HL-60 (cell line): Measurements from ENCODE around the gene PTHLH.

ENCODE experiments used
- CTCF ChIP-seq: IDR thresholded peaks from one replicate; pipeline ENCODE4 v1.5.1; 2011; ENCODE audit warnings: low read length, control low read depth, inconsistent platforms; ENCODE audit not compliant: insufficient read depth
- GABPA ChIP-seq: IDR thresholded peaks from 2 replicates; pipeline ENCODE4 v1.6.1; 2012; ENCODE audit warnings: low read depth
- POLR2AphosphoS5 ChIP-seq: IDR thresholded peaks from 2 replicates; pipeline ENCODE4 v1.6.1; 2012; ENCODE audit warnings: low read depth
- TF ChIP-seq, protein P1 (sequence below): IDR thresholded peaks from 2 replicates; pipeline ENCODE4 v1.6.1; 2012; ENCODE audit warnings: low read depth; ENCODE audit not compliant: insufficient replicate concordance

- no peak for TF ChIP-seq POLR2AphosphoS5
- TF ChIP-seq CTCF = no peak
- TF ChIP-seq, protein P1, sequence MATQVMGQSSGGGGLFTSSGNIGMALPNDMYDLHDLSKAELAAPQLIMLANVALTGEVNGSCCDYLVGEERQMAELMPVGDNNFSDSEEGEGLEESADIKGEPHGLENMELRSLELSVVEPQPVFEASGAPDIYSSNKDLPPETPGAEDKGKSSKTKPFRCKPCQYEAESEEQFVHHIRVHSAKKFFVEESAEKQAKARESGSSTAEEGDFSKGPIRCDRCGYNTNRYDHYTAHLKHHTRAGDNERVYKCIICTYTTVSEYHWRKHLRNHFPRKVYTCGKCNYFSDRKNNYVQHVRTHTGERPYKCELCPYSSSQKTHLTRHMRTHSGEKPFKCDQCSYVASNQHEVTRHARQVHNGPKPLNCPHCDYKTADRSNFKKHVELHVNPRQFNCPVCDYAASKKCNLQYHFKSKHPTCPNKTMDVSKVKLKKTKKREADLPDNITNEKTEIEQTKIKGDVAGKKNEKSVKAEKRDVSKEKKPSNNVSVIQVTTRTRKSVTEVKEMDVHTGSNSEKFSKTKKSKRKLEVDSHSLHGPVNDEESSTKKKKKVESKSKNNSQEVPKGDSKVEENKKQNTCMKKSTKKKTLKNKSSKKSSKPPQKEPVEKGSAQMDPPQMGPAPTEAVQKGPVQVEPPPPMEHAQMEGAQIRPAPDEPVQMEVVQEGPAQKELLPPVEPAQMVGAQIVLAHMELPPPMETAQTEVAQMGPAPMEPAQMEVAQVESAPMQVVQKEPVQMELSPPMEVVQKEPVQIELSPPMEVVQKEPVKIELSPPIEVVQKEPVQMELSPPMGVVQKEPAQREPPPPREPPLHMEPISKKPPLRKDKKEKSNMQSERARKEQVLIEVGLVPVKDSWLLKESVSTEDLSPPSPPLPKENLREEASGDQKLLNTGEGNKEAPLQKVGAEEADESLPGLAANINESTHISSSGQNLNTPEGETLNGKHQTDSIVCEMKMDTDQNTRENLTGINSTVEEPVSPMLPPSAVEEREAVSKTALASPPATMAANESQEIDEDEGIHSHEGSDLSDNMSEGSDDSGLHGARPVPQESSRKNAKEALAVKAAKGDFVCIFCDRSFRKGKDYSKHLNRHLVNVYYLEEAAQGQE = no peak
- no peak for TF ChIP-seq GABPA
These were observed 45.2 kb downstream of the PTHLH start for GRCh38 chr12:27927347-27927746.
